Spleen (tissue), 7 donors: ENCODE measurements around the gene MAD2L1BP.
A peak's percentile ranks its signal among the peaks of the same experiment; 100 is the strongest.

Experiments
- CTCF ChIP-seq, 11 experiments: fragments of 200-600 bp in 7 of 11; fragments of 450-650 bp in 4 of 11; sonication (generic) in 4 of 11; IDR thresholded peaks in 8 of 11; conservative IDR thresholded peaks in 3 of 11; 1 replicate in 7 of 11; 2 replicates in 4 of 11; pipeline versions ENCODE4 v1.4.0 to v1.8.0; 2016 to 2021; ENCODE audit warnings: antibody characterized with exemption in 11 of 11, inconsistent platforms in 4 of 11, mild to moderate bottlenecking in 1 of 11
- POLR2A ChIP-seq, 3 donors: fragments of 450-650 bp; IDR thresholded peaks; one replicate each; pipeline ENCODE4 v1.5.1; 2017; ENCODE audit warnings: antibody characterized with exemption in 3 of 3, mild to moderate bottlenecking in 1 of 3
- POLR2AphosphoS5 ChIP-seq, 3 donors: sonication (generic); formaldehyde crosslinking; IDR thresholded peaks; one replicate each; pipeline ENCODE4 v1.5.1; 2017; ENCODE audit warnings: antibody characterized with exemption in 3 of 3
- donor health status: DM: no; HTN: no; CAD: no; lungs with moderate emphysema.
- donor health status: DM: no; HTN: no; CAD: no.
- donor health status: DM: no; HTN: no; CAD: no.

GRCh38 chr6:43673444-43674084 lies 37.9 kb downstream of the MAD2L1BP start:
- TF ChIP-seq POLR2A (IDR thresholded peaks at IDR 0.05) (no peak), CTCF (IDR thresholded peaks at IDR 0.05 in 8 of 11, conservative IDR thresholded peaks at IDR 0.05 in 3 of 11) (no peak), POLR2AphosphoS5 (IDR thresholded peaks at IDR 0.05) (peak; percentile 42 to 61 (median 57))
